Stimulated activated CD8-positive, alpha-beta memory T cell treated with anti-CD3 and anti-CD28 coated beads, Interleukin-2, amount 100 ng/mL, for 48 hours (primary cell): ENCODE data around the gene RIOX2.

ENCODE experiments used
- DNase-seq, 2 donors: peaks; one replicate each; pipeline ENCODE4 v3.0.0-alpha.2; 2020; ENCODE audit warnings: low read depth in 2 of 2

Gene RIOX2

DNA sequence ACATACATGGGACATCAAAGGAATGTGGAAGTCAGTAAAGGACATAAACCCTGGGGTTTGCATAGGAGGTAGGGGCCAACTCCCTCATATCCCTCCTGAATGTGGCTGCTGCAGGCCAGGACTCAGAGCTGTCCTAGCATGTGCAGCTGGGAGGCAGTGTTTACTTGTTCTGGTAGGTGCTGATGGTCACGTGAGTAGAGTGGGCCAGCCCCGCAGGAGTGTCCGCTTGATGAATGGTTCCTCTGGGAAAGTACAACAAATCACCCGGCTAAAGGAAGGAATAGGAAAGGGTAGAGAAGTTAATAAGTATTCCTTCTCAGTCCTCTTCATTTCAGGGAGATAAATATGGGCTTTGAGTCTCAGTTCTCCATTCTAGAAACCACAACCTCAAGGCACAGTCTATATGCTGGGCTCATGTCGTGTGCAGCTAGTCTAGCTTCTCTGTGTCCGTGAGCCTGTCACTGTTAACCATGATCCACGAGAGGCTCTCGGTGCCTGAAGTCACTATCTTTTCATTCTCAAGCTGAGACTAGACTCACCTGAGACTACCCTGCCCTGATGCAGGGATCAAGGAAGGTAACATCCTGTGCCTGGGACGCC, 17.9 kb downstream of the RIOX2 start:
- DNase-seq: no peak

GRCh38 chr3:97952872-97953271, 19.4 kb downstream of the RIOX2 start:
- no peak for DNase-seq

GRCh38 chr3:97952280-97952679, 20.0 kb downstream of the RIOX2 start:
- DNase-seq: no peak

DNA sequence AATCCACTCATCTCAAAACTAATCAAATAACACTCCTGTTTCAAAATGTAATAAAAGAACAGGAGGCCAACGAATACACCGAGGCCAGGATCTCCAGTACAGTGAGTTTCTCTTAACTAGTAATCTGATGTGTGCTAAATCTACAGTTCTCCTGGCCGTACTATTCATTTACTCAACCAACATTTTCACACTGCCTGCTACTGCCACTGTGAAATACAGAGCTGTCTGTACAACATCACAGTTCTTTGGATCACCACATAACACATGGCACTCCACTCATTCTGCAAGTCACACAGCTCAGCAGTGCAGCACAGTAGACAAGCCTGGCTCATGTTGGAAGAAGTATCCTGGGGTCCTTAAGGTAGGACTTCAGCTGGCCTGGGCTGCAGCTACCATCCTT, 21.9 kb downstream of the RIOX2 start:
- DNase-seq: no peak

DNA sequence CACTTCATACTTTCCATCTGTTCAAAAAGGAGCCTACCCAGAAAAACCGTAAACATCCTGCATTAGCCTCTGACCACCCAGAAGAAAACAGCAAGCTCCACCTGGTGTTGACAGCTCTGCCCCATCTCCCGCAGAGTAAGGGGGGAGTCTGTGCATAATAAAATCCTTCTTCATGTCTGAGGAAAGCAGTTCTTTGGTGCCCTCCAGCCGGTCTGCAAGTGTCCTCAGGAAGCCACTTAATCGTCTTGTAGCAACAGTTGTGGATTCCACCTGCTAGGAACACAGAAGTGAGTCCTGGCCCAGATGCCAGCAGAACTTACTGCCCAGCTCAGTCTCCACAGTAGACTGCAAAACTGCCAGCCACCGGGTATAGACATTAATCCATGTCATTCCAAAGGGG, 22.5 kb downstream of the RIOX2 start:
- no peak for DNase-seq

GRCh38 chr3:97949110-97949485, 23.1 kb downstream of the RIOX2 start:
- DNase-seq: no peak

- no peak for DNase-seq
Measured at GRCh38 chr3:97948351-97949109, 23.7 kb downstream of the RIOX2 start.

- no peak for DNase-seq
Measured at GRCh38 chr3:97942801-97943546, 29.3 kb downstream of the RIOX2 start.

DNA sequence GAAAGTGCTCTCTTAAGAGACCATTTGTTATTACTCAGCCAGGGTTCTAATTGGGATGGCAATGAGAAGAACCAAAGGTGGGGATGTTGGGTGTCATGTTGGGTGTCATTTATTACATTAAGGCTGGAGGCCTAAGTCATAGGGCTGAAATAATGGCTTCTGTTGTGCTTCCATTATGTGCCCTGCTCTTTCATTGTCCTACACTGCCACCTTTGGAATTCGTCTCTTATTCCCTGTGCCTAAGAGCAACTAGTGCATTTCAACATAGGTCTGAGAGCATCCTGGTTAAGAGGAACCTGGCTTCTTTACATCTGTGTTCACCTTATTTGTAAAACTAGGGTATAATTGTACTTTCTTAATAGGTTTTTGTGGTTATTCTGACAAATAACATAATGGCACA, 32.2 kb downstream of the RIOX2 start:
- DNase-seq: no peak

- DNase-seq: no peak
Measured at GRCh38 chr3:97939401-97939800, 32.8 kb downstream of the RIOX2 start.

DNA sequence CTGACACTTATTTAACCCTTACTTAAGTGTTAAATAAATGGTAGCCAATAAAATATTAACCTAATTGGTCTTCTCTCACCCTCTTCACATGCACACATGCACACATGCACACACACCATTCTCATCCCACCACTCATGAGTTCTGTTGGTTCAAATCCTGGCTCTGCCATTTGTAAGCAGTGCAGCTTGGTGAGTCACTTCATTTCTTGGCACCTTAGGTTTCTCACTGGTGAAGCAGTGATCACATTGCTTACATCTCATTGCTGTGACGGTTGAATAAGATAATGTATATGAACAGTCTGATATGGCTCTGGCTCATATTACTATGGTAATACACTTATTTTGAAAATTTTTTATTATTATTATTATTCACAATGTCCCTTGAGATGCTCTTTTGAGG, 33.8 kb downstream of the RIOX2 start:
- DNase-seq: no peak

DNA sequence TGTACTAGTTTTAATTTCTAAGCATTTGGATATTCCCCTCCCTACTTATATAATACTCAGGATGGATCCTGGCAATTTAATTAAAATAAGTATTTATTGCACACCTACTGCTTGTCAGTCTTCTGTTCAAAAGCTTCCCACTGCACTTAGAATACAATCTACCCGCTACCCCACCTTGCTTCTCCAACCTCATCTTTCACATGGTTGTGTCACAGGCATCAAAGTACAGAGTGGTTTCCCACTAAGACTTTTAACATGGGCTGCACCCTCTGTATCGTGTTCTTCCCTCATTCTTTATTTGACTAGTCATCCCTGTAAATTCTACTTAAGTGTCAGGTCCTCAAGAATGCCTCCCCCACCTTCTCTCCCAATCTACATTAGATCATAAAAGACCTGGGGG, 35.0 kb downstream of the RIOX2 start:
- DNase-seq: no peak

GRCh38 chr3:97935842-97936241, 36.4 kb downstream of the RIOX2 start:
- no peak for DNase-seq

GRCh38 chr3:97934980-97935695, 37.1 kb downstream of the RIOX2 start:
- no peak for DNase-seq

DNA sequence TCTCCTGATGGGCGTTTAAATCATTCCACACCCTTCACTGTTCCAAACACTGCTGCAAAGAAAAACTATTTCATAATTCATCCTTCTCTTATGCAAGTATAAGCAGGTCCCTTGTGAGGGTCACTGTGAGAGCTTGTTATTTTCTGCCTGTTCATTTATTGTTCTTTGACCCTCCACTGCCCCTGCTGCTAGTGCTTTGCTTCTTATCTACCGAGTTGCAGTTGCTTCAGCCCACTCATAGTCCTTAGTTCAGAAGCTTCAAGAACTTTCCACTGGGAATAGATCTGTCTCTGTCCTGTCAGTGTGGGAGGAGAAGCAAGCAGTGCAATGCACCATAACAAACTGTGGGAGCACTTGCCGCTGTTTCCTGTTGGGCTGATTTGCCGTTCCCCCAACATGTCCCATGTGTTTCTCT, 39.8 kb downstream of the RIOX2 start:
- no peak for DNase-seq

GRCh38 chr3:97931218-97931617, 41.0 kb downstream of the RIOX2 start:
- no peak for DNase-seq

- DNase-seq: no peak
Measured at GRCh38 chr3:97930018-97930417, 42.2 kb downstream of the RIOX2 start.

DNA sequence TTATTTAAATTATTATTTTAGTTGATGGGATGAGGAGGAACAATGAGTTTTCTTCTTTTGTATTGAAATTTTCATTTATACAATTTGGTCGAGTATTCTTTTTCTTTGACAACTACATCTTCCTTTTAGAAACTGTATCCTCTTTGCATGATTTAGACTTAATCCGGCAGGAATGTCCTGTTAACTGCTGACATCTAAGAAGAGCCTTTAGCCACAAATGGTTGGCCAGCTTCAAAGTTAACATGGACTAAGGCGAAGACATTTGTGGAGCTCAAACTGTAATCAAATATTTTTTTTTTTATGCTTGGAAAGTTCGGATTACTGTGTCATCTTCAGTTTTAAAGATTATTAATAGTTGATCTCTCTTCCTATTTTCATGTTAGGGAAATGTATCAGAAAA, 43.2 kb downstream of the RIOX2 start:
- no peak for DNase-seq

- no peak for DNase-seq
Measured at GRCh38 chr3:97927704-97928103, 44.5 kb downstream of the RIOX2 start.

DNA sequence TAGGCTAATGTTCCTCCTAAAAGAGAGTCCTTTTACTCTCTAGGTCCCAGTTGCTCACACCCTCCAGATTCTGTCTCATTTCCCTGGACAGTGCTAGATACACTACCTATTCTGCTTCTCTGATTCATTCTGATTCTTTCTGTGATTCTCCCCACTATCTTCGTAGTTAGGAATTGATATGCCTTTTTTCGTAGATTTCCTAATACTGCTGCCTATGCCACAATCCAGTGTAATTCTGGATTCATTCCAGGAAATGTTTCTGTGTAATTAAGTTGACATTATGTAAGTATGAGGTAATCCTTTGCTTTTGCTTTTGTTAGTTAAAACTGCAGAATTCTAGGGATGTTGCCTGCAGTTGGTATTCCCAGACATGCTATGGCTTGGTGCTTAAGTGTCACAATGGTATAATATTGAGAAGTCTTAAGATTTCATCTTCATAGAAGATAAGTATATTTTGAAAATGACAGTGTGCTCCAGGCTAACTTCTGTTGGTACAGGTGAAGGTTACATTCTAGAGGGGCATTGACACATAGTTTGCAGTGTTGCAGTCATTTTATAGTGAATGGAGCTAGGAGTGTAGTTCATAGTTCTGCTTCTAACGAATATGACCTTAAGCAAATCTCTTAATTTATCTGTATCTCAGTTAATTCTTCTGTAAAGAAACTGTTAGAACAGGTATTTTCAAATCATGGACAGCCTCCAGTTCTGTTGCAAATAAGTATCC, 54.3 kb downstream of the RIOX2 start:
- no peak for DNase-seq

GRCh38 chr3:97916576-97916975, 55.7 kb downstream of the RIOX2 start:
- DNase-seq: no peak

DNA sequence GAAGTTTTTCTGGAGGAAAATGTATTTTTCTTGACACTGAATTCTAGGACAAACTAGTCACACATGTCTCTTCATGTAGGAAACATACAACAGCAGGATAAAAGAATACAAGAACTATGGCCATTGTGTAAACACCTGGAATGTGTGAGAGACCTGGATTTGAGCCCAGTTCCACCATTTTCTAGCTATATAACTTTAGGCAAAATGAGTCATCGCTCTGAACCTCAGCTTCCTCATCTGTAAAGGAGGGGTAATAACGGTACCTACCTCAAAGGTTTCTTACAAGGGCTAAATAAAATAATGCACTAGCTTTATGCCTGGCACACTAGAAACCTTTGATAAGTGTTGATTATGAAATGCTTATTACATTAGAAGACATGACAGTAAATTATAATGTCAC, 57.8 kb downstream of the RIOX2 start:
- DNase-seq: no peak
